Activated CD8-positive, alpha-beta T cell treated with anti-CD3 and anti-CD28 coated beads for 36 hours (primary cell): Measurements from ENCODE around the gene HPCA. TPM values are rescaled to one million over a fixed set of nuclear protein-coding genes. Genes with fewer than 3 reads are reported as not detected.

ENCODE experiments used
- ATAC-seq: fragments of 200-7000 bp; cut with Tn5 transposase; one replicate; pipeline ENCODE4 v1.10.0; 2021; ENCODE audit warnings: mild to moderate bottlenecking, moderate library complexity
- CTCF ChIA-PET: fragments of 350-600 bp; sonication (Branson Sonifier 250); formaldehyde crosslinking; loops from one replicate; lab custom pipeline; 2021; ENCODE audit warnings: antibody characterized with exemption; lab: Charles Lee
- POLR2A ChIA-PET: fragments of 350-600 bp; sonication (Branson Sonifier 250); formaldehyde crosslinking; loops from one replicate; lab custom pipeline; 2021; ENCODE audit warnings: antibody characterized with exemption; lab: Charles Lee
- DNase-seq: peaks from one replicate; pipeline ENCODE4 v3.0.0-alpha.2; 2020
- H3K27ac Mint-ChIP-seq: one replicate; pipeline ENCODE4 v1.8.0; 2021; ENCODE audit warnings: mild to moderate bottlenecking, mixed read lengths
- H3K27me3 Mint-ChIP-seq: one replicate; pipeline ENCODE4 v1.8.0; 2021; ENCODE audit warnings: mixed read lengths
- H3K36me3 Mint-ChIP-seq: one replicate; pipeline ENCODE4 v1.8.0; 2021; ENCODE audit warnings: low read depth, mixed read lengths
- H3K4me1 Mint-ChIP-seq: one replicate; pipeline ENCODE4 v1.8.0; 2021; ENCODE audit warnings: low read depth, mixed read lengths
- H3K4me3 Mint-ChIP-seq: one replicate; pipeline ENCODE4 v1.8.0; 2021; ENCODE audit warnings: mild to moderate bottlenecking, moderate library complexity, mixed read lengths
- H3K9me3 Mint-ChIP-seq: one replicate; pipeline ENCODE4 v1.8.0; 2021; ENCODE audit warnings: mixed read lengths
- intact Hi-C: fragments of 100-400 bp; cut with micrococcal nuclease; formaldehyde crosslinking; loops from one replicate; pipeline ENCODE4 v1.10.0; 2022
- total RNA-seq, 2 experiments: library from RNA; stranded (reverse); gene quantifications; one replicate each; pipeline ENCODE4 v1.2.3, GENCODE V29; 2021
- TF ChIP-seq, protein P1 (sequence below): fragments of 200-600 bp; IDR thresholded peaks from one replicate; pipeline ENCODE4 v1.8.0; 2022; ENCODE audit warnings: antibody characterized with exemption, mild to moderate bottlenecking

Gene HPCA
- total RNA-seq, 2 experiments from 2014 or later = 0.49 to 0.61 TPM

DNA sequence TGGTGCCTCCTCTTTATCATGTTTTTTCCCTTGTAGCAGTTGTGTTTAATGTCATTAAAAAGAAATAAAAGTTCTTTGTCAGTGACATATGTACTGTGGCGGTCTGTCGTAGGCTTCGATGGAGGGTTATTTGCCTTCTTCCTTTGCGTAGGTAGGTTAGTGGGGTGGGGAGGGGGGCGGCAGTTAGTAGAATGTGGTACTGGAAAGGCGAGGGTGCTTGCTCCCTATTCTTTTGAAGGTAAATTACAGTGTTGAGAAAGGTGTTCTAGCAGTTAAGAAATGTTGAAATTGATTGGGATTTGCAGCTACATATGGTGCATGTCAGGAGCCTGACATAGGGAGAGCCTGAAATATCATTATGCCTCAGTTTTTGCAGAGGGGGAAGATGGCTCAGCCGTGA lies 27.5 kb upstream of the HPCA start:
- Mint-ChIP-seq H3K27ac (no peak overlapping the region), H3K9me3 (no peaks in the 10 kb centered on the region), H3K4me3 (no peak overlapping the region), H3K4me1 (no peaks in the 10 kb centered on the region), H3K36me3 (peaks cover 9% of the 10 kb centered on the region), H3K27me3 (no peaks in the 10 kb centered on the region)
- ChIA-PET POLR2A (interaction anchor here (0.6 kb wide), 1 partner anchor 103 kb away, joined by 3 read pairs; no protein-coding TSS in a partner anchor), CTCF (interaction anchor here (1.6 to 2.2 kb wide), 2 partner anchors 14 to 18 kb away, joined by 10 to 13 read pairs; no protein-coding TSS in a partner anchor)
- TF ChIP-seq, protein P1, sequence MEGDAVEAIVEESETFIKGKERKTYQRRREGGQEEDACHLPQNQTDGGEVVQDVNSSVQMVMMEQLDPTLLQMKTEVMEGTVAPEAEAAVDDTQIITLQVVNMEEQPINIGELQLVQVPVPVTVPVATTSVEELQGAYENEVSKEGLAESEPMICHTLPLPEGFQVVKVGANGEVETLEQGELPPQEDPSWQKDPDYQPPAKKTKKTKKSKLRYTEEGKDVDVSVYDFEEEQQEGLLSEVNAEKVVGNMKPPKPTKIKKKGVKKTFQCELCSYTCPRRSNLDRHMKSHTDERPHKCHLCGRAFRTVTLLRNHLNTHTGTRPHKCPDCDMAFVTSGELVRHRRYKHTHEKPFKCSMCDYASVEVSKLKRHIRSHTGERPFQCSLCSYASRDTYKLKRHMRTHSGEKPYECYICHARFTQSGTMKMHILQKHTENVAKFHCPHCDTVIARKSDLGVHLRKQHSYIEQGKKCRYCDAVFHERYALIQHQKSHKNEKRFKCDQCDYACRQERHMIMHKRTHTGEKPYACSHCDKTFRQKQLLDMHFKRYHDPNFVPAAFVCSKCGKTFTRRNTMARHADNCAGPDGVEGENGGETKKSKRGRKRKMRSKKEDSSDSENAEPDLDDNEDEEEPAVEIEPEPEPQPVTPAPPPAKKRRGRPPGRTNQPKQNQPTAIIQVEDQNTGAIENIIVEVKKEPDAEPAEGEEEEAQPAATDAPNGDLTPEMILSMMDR = no peak
- DNase-seq (no peak), ATAC-seq (no peak)
- intact Hi-C loops = no loop called here

DNA sequence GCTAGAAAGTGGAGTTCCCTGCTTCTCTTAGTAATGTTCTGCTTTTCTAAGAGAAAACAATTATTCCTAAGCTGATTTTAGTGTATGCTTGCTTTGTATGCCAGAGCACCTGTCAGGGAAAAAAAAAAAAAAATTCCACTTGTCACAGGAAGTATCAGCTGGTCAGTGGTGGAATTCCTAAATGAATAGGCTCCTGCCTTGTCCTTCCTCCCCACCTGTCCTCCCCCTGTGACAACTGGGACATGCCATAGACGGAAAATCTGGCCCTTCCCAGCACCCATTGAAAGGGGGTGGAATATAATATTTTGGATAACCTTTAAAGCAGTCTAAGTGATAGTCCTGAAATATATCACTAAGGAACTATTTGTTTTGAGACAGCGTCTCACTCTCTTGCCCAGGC lies 26.4 kb upstream of the HPCA start:
- TF ChIP-seq, protein P1 = no peak
- CTCF ChIA-PET = interaction anchor here (1.2 to 2.2 kb wide), 2 partner anchors 16 to 33 kb away, joined by 5 to 10 read pairs; no protein-coding TSS in a partner anchor
- intact Hi-C loops = no loop called here

DNA sequence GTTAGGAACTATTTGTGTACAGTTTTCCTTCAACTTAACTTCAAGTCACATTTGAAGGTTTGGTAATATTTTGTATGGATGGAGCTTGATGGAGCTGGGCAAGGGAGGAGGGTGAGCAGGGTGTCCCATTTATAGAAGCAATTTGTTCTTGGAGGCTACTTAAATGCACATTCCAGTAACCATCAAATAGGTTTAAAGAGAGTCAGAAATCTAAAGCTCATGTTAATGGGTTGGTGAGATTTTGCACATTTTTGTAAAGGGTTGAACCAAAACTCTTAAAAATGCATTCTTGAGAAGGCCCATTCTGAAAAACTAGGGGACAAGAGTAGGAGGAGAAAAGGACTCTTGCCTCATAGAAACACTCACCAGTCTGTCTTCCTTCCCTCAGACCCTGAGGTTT lies 25.7 kb upstream of the HPCA start:
- intact Hi-C loops = no loop called here
- Mint-ChIP-seq H3K4me3 (no peak overlapping the region), H3K9me3 (no peaks in the 10 kb centered on the region), H3K4me1 (no peaks in the 10 kb centered on the region), H3K36me3 (peaks cover 6% of the 10 kb centered on the region), H3K27me3 (no peaks in the 10 kb centered on the region), H3K27ac (no peak overlapping the region)
- ChIA-PET POLR2A (no interaction called here), CTCF (interaction anchor here (1.2 to 2.2 kb wide), 2 partner anchors 16 to 32 kb away, joined by 5 to 10 read pairs; no protein-coding TSS in a partner anchor)
- DNase-seq = no peak
- TF ChIP-seq, protein P1 = no peak
- no peak for ATAC-seq

More for the DNA sequence above, 26.4 kb upstream of the HPCA start:
- Mint-ChIP-seq H3K27ac (peak overlapping the region; percentile 9), H3K4me3 (no peak overlapping the region), H3K36me3 (peaks cover 6% of the 10 kb centered on the region), H3K9me3 (no peaks in the 10 kb centered on the region), H3K27me3 (no peaks in the 10 kb centered on the region), H3K4me1 (no peaks in the 10 kb centered on the region)
- DNase-seq (no peak), ATAC-seq (no peak)
- POLR2A ChIA-PET = no interaction called here

DNA sequence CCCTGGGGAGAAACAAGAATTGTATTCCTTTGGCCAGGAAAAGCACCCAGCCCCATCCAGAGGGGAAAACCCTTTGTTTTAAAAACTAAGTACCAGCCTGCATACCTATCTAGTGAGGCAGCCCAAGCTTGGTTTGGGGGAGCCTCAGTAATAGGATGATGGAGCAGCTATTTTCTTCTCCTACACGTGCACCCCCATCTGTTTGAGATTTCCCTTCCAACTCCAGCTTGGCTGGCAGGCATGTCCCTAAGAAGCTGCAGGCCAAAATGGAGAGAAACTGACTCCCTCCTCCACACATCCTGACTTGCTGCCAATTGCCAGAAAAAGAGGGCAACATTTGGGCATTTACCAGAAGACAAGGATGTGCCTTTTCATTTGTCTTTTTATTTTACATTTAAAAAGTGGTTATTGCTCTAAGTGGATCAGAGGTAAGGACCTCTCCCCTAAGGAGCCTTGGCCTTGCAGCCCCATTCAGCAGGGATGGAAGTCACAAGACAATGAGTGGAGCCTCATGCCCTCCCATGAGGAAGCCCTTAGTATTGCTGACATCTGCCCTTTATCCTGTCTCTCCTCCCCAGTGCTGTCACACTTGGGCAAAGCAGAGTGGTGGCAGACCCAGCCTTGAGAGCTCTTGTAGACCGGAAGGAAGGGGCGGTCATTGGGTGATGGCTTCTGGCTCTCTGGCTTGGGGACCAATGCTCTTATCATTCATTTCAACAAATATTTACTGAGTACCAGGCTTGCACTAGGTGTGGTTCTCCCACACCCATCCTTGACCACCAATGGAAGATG lies 24.2 kb upstream of the HPCA start:
- intact Hi-C loops = no loop called here
- no peak for ATAC-seq
- H3K27ac Mint-ChIP-seq = no peak overlapping the region

More for the DNA sequence above, 24.2 kb upstream of the HPCA start:
- peaks cover 5% of the 10 kb centered on the region for H3K36me3 Mint-ChIP-seq
- no peaks in the 10 kb centered on the region for H3K27me3 Mint-ChIP-seq
- no peak overlapping the region for H3K4me3 Mint-ChIP-seq
- CTCF ChIA-PET = interaction anchor here (0.6 to 1.2 kb wide), 3 partner anchors 140 to 150 kb away, joined by 3 to 5 read pairs (median 3); no protein-coding TSS in a partner anchor
- no peaks in the 10 kb centered on the region for H3K4me1 Mint-ChIP-seq
- TF ChIP-seq, protein P1 = no peak
- POLR2A ChIA-PET = interaction anchor here (1.5 kb wide), 1 partner anchor 11 kb away, joined by 5 read pairs; no protein-coding TSS in a partner anchor
- no peaks in the 10 kb centered on the region for H3K9me3 Mint-ChIP-seq
- no peak for DNase-seq
